Activated CD4-positive, alpha-beta T cell treated with anti-CD3 and anti-CD28 coated beads, Interleukin-2, Interleukin-6, amounts not matched to agents 100 ng/mL and 50 ng/mL, durations not matched to agents 16 hours and 8 hours (primary cell): ENCODE data around the gene AGBL2.
"Not testable (repeated sequence)": the region's sequence is repeated elsewhere in the genome, so short reads cannot be mapped to it uniquely, and the experiment has no call there.

Experiments
- DNase-seq: peaks from one replicate; pipeline ENCODE4 v3.0.0-alpha.2; 2020

Gene AGBL2

GRCh38 chr11:47715082-47715669 lies at the start of gene AGBL2:
AGBL2 (minus strand) TSS chr11:47715369; CDS start chr11:47714650, 719 bp downstream.
- DNase-seq = peak; percentile 90

DNA sequence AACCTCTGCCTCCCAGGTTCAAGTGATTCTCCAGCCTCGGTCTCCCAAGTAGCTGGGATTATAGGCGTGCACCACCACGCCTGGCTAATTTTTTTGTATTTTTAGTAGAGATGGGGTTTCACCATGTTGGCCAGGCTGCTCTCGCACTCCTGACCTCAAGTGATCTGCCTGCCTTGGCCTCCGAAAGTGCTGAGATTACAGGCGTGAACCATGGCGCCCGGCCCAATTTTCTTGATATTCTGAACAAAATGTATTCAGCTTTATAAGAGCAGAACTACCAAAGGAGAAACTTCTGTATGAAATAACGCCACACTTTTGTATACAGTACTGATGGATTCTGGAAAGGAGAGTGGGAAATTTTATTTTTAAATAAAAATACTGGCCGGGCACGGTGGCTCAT lies 44.1 kb upstream of the AGBL2 start:
- DNase-seq = not testable (repeated sequence)

- DNase-seq = no peak
Observed at GRCh38 chr11:47756208-47756607, 41.0 kb upstream of the AGBL2 start.

- DNase-seq = no peak
Observed at GRCh38 chr11:47750725-47751124, 35.6 kb upstream of the AGBL2 start.

DNA sequence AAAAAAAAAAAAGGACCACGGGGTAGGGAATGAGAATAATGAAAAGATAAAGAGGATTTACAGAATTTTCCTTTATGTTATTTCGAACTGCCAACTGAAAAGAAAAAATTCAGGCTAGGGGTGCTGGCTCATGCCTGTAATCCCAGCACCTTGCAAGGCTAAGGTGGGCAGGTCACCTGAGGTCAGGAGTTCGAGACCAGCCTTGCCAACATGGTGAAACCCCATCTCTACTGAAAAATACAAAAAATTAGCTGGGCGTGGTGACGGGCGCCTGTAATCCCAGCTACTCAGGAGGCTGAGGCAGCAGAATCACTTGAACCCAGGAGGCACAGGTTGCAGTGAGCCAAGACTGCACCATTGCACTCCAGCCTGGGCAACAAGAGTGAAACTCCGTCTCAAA lies 27.3 kb upstream of the AGBL2 start:
- not testable (repeated sequence) for DNase-seq

GRCh38 chr11:47737817-47738216 lies 22.6 kb upstream of the AGBL2 start:
- not testable (repeated sequence) for DNase-seq

DNA sequence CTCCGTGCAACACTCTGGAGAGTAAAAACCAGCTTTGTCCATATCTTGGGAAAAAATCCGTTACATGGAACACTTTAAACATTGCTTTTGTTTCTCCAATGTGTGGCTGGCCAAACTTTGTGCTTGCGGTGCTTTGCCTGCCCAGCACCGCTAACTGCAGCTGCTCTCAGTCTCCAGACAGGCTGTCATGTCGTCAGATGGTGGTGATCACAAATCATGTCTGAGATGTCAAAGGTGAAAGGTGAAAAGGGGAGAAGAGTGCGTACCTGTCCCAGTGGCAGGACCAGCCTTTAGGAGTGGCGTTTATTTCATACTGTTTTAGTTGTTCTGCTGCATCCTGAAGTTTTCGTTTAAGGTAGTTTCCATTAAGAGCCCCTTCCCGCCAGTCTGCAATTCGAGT lies 17.1 kb upstream of the AGBL2 start:
- DNase-seq = no peak

GRCh38 chr11:47731475-47731874 lies 16.3 kb upstream of the AGBL2 start:
- no peak for DNase-seq

DNA sequence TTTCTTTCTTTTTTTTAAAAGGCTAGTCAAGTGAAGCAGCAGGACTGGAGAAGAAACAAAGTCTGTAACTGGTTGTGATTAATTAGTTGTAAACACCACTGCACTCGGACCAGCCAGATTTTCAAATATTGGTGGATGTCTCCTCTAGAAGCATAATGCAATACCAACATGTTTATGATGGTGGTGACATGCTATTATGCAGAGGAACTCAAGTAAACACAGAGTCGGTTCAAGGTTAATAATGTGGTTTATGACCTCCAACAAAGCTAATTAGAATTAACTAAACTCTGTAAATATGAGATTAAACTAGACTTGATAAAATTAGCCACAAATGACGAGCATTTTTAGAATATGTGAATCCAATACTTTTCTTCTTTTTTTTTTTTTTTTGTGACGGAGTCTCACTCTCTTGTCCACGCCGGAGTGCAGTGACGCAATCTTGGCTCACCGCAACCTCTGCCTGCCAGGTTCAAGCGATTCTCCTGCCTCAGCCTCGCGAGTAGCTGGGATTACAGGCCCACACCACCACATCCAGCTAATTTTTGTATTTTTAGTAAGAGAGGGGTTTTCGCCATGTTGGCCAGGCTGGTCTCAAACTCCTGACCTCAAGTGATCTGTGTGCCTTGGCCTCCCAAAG lies 11.8 kb upstream of the AGBL2 start:
- no peak for DNase-seq

- no peak for DNase-seq
Observed at GRCh38 chr11:47726118-47726442, 10.9 kb upstream of the AGBL2 start.

- no peak for DNase-seq
Observed at GRCh38 chr11:47725442-47726117, 10.4 kb upstream of the AGBL2 start.

GRCh38 chr11:47724041-47724729 lies 9.0 kb upstream of the AGBL2 start:
- DNase-seq = no peak

- DNase-seq = no peak
Observed at GRCh38 chr11:47723041-47723440, 7.9 kb upstream of the AGBL2 start.

- DNase-seq = no peak
Observed at GRCh38 chr11:47720651-47721050, 5.5 kb upstream of the AGBL2 start.

DNA sequence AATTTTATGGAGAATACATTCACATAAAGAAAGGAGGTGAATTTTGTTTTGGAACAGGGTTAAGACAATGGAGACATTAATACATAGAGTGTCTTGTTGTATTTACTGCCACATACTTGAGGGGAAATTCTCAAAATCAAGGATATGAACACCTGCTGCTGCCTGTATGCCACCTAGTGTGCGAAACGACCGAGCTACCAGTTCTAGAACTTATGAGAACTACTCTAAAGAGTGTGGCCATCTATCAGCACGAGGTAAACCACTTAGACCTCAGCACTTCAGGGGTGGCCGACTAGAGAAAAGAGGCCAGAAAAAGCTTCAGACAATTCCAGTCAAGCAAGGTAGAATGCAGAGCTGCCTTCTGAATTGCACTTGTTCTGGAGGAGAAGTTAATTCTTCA lies 1.5 kb upstream of the AGBL2 start:
- peak; percentile 17 for DNase-seq

GRCh38 chr11:47714554-47715081 lies 551 bp downstream of the AGBL2 start:
- peak; percentile 8 for DNase-seq

GRCh38 chr11:47711816-47712215 lies 3.4 kb downstream of the AGBL2 start:
- DNase-seq = no peak

DNA sequence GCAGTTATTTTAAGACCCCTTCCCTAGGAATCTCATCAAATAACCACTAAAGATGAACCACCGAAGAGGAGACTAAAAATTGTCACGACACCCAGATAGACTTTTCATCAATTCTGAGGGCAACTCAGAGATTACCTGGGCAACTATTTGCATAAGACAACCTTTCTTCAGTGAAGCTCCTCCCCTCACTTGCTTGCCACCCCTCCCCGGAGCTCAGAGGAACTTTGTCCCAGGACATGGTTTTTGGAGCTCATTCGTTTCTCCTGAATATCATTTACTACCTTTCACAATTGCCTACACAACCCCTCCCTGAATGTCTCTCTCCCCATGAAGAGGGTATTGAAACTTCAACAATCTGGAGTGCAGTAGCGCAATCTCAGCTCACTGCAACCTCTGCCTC lies 3.9 kb downstream of the AGBL2 start:
- no peak for DNase-seq

DNA sequence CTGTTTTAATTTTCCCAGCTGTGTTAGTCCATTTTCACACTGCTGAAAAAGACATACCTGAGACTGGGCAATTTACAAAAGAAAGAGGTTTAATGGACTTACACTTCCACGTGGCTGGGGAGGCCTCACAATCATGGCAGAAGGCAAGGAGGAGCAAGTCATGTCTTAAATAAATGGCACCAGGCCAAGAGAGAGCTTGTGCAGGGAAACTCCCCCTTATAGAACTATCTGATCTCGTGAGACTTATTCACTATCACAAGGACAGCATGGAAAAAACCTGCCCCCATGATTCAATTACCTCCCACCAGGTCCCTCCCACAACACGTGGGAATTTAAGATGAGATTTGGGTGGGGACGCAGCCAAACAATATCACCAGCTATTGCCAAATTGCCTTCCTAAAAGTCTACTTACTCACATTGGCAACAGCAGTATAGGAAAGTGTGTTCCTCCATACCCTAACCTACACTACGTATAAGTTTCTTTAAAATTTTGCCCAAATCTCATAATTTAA lies 7.8 kb downstream of the AGBL2 start:
- not testable (repeated sequence) for DNase-seq

DNA sequence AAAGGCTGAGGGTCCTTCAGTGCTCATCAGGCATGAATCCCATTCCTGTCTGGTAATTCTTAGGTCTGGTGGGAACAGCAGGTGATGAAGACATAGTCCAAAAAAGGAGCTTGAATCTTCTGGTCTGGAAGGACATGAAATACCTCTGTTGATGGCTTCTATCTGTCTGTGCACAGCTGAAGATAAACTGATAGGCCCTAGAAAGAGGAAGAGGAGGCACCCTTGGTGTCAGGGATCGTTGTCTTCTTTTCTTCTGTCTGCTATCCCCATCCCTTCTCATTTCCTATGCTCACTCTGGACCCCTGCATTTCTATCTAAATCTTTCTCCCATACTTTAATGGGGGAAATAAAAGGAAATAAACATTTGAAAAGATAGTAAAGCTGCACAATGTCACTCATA lies 9.4 kb downstream of the AGBL2 start:
- no peak for DNase-seq

DNA sequence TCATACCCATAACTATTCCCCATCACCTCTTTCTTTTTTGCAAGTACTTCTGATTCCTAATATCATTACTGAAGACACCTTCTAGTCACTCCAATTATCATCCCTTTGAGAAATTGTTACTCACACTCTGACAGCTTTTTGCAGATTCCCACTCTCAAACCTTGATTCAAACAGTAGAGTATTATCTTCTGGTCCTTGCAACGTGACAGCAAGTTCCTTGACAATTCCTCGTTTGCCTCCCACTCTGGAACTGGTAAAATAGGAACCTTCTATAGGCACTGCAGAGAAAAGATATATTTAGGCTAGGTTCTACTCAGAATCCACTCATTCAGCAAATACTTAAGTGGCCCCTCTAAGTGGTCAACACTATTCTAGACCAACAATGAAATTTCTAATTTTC lies 23.2 kb downstream of the AGBL2 start:
- no peak for DNase-seq

- DNase-seq = no peak
Observed at GRCh38 chr11:47689480-47689879, 25.7 kb downstream of the AGBL2 start.

- no peak for DNase-seq
Observed at GRCh38 chr11:47688991-47689390, 26.2 kb downstream of the AGBL2 start.

DNA sequence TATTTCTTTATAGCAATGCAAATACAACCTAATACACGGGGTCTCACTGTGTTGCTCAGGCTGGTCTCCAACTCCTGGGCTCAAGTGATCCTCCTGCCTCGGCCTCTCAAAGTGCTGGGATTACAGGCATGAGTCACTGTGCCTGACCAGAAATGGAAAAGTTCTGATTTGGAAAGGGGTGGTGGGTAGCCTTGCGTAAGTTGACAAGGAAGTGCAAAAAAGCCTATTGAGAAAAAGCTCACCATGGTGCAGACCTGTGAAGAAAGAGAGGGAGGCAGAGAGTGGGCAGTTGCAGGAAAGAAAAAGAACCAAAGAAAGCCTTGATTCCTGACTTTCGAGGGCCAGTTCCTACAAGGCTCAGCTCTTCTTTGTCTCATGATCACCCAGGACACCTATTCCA lies 27.1 kb downstream of the AGBL2 start:
- no peak for DNase-seq
